K562 (cell line): ENCODE measurements around the gene PAN2. TPM values are rescaled to one million over a fixed set of nuclear protein-coding genes. Genes with fewer than 3 reads are reported as not detected.
A peak's percentile ranks its signal among the peaks of the same experiment; 100 is the strongest.

ENCODE experiments used
- CC2D1A ChIP-seq: fragments of 450-650 bp; IDR thresholded peaks from 2 replicates; pipeline ENCODE4 v1.6.1; 2017; ENCODE audit warnings: mild to moderate bottlenecking
- E2F5 ChIP-seq: sonication (generic); formaldehyde crosslinking; IDR thresholded peaks from 2 replicates; pipeline ENCODE4 v1.8.0; 2022; ENCODE audit warnings: mild to moderate bottlenecking, missing genetic modification reagents
- NELFE ChIP-seq: IDR thresholded peaks from 2 replicates; pipeline ENCODE4 v1.6.1; 2011; ENCODE audit warnings: mild to moderate bottlenecking; ENCODE audit not compliant: insufficient read depth, insufficient read length
- RBM15 ChIP-seq: fragments of 200-400 bp; formaldehyde crosslinking; IDR thresholded peaks from 2 replicates; pipeline ENCODE4 v1.6.1; 2018; ENCODE audit warnings: mild to moderate bottlenecking, low read length, moderate library complexity; ENCODE audit not compliant: insufficient read depth
- SMAD2 ChIP-seq: fragments of 150-350 bp; IDR thresholded peaks from 2 replicates; pipeline ENCODE4 v1.6.1; 2014; ENCODE audit warnings: low read depth, mild to moderate bottlenecking, low read length
- SRSF3 ChIP-seq: fragments of 200-400 bp; formaldehyde crosslinking; IDR thresholded peaks from 2 replicates; pipeline ENCODE4 v1.6.1; 2016; ENCODE audit warnings: mild to moderate bottlenecking, low read length, moderate library complexity; ENCODE audit not compliant: insufficient read depth
- SUPT5H ChIP-seq: fragments of 450-650 bp; IDR thresholded peaks from 2 replicates; pipeline ENCODE4 v1.6.1; 2016
- WHSC1 ChIP-seq: IDR thresholded peaks from one replicate; pipeline ENCODE4 v1.6.1; 2012; ENCODE audit warnings: low read length, control low read depth, inconsistent platforms
- ZNF280A ChIP-seq: fragments of 450-650 bp; IDR thresholded peaks from 2 replicates; pipeline ENCODE4 v1.6.1; 2018; ENCODE audit warnings: mild to moderate bottlenecking, low read depth; ENCODE audit not compliant: partially characterized antibody
- ZNF507 ChIP-seq: conservative IDR thresholded peaks from 2 replicates; pipeline ENCODE4 v1.6.1; 2017; ENCODE audit warnings: missing genetic modification characterization, missing compliant biosample characterization
- polyA plus RNA-seq, 8 experiments: library from polyadenylated mRNA; depleted of rRNA in 4 of 8; stranded (reverse) in 5 of 8; unstranded in 3 of 8; fragments of >200 nt; fragmentation: Nextera tagmentation in 2 of 8; fragmentation: Illumina TruSeq in 1 of 8; extraction: Ambion mirVana in 2 of 8; extraction: Trizol in 1 of 8; gene quantifications; 2 replicates each; pipeline versions ENCODE4 v1.2.1 to v1.2.3, GENCODE V29; 2011 to 2014; ENCODE audit warnings: inconsistent platforms in 1 of 8, missing spikeins in 1 of 8
- total RNA-seq, 7 experiments: library from RNA; depleted of rRNA in 6 of 7; stranded (reverse); fragments of >200 nt in 6 of 7; fragmentation: Illumina TruSeq in 2 of 7; extraction: Trizol in 2 of 7; gene quantifications; 2 replicates each; pipeline versions ENCODE4 v1.2.1 to v1.2.3, GENCODE V29; 2011 to 2021; ENCODE audit warnings: low replicate concordance in 1 of 7
- TF ChIP-seq, protein P1 (sequence below): fragments of 150-350 bp; conservative IDR thresholded peaks from 2 replicates; pipeline ENCODE4 v1.6.1; 2014; ENCODE audit warnings: low read length
- TF ChIP-seq, protein P2 (sequence below): sonication (generic); formaldehyde crosslinking; IDR thresholded peaks from 2 replicates; pipeline ENCODE4 v1.4.0; 2020; ENCODE audit warnings: mild to moderate bottlenecking, missing genetic modification reagents

The PAN2 gene
- total and polyA plus RNA-seq, 9 of the 15 experiments (the other 6 are each of a cell fraction or from before 2014, with no cell fraction given): 15.0 to 66.1 (median 25.9) TPM

- TF ChIP-seq, protein P1, sequence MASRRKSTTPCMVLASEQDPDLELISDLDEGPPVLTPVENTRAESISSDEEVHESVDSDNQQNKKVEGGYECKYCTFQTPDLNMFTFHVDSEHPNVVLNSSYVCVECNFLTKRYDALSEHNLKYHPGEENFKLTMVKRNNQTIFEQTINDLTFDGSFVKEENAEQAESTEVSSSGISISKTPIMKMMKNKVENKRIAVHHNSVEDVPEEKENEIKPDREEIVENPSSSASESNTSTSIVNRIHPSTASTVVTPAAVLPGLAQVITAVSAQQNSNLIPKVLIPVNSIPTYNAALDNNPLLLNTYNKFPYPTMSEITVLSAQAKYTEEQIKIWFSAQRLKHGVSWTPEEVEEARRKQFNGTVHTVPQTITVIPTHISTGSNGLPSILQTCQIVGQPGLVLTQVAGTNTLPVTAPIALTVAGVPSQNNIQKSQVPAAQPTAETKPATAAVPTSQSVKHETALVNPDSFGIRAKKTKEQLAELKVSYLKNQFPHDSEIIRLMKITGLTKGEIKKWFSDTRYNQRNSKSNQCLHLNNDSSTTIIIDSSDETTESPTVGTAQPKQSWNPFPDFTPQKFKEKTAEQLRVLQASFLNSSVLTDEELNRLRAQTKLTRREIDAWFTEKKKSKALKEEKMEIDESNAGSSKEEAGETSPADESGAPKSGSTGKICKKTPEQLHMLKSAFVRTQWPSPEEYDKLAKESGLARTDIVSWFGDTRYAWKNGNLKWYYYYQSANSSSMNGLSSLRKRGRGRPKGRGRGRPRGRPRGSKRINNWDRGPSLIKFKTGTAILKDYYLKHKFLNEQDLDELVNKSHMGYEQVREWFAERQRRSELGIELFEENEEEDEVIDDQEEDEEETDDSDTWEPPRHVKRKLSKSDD: no peak
- no peak for TF ChIP-seq ZNF280A
- TF ChIP-seq RBM15: no peak
- peak; percentile 79 for TF ChIP-seq SUPT5H
- TF ChIP-seq CC2D1A: no peak
- no peak for TF ChIP-seq NELFE
- no peak for TF ChIP-seq E2F5 (CRISPR knock-in tag)
- TF ChIP-seq, protein P2, sequence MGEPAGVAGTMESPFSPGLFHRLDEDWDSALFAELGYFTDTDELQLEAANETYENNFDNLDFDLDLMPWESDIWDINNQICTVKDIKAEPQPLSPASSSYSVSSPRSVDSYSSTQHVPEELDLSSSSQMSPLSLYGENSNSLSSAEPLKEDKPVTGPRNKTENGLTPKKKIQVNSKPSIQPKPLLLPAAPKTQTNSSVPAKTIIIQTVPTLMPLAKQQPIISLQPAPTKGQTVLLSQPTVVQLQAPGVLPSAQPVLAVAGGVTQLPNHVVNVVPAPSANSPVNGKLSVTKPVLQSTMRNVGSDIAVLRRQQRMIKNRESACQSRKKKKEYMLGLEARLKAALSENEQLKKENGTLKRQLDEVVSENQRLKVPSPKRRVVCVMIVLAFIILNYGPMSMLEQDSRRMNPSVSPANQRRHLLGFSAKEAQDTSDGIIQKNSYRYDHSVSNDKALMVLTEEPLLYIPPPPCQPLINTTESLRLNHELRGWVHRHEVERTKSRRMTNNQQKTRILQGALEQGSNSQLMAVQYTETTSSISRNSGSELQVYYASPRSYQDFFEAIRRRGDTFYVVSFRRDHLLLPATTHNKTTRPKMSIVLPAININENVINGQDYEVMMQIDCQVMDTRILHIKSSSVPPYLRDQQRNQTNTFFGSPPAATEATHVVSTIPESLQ (CRISPR knock-in tag): no peak
- no peak for TF ChIP-seq WHSC1
- no peak for TF ChIP-seq SRSF3
- TF ChIP-seq ZNF507 (tag): no peak
- no peak for TF ChIP-seq SMAD2
These were observed 66.9 kb downstream of the PAN2 start, which contains the start of gene COQ10A (continued) for GRCh38 chr12:56266693-56267442.
